Caki2 (cell line): ENCODE measurements around the gene INHBE. TPM values are rescaled to one million over a fixed set of nuclear protein-coding genes. Genes with fewer than 3 reads are reported as not detected.
"Not testable (repeated sequence)": the region's sequence is repeated elsewhere in the genome, so short reads cannot be mapped to it uniquely, and the experiment has no call there.

Experiments
- DNase-seq: peaks from one replicate; pipeline ENCODE4 v3.0.0-alpha.2; 2015; ENCODE audit warnings: low read depth
- in situ Hi-C: cut with HindIII; loops from 2 replicates; pipeline ENCODE4 v1.10.0; 2016; ENCODE audit warnings: low sequenced_read_pairs, low pct_unique_long_range_greater_than_20kb, mixed read lengths
- total RNA-seq: library from RNA; depleted of rRNA; stranded (reverse); fragments of >200 nt; shearing (Covaris generic); gene quantifications from 2 replicates; pipeline ENCODE4 v1.2.3, GENCODE V29; 2014; ENCODE audit warnings: low replicate concordance

The INHBE gene
- total RNA-seq, 1 experiment from 2014 or later = not detected

- no peak for DNase-seq
- in situ Hi-C loops = no loop called here
These were observed 19.8 kb upstream of the INHBE start for GRCh38 chr12:57435293-57435692.

- no peak for DNase-seq
- in situ Hi-C loops = no loop called here
These were observed 16.7 kb upstream of the INHBE start for GRCh38 chr12:57438400-57438799.

GRCh38 chr12:57439762-57440266 is 15.3 kb upstream of the INHBE start:
- no peak for DNase-seq
- in situ Hi-C loops = no loop called here

- in situ Hi-C loops, DNase-seq: not testable (repeated sequence)
These were observed 13.7 kb upstream of the INHBE start for GRCh38 chr12:57441393-57441792.

- in situ Hi-C loops = no loop called here
- no peak for DNase-seq
These were observed 13.2 kb upstream of the INHBE start for GRCh38 chr12:57441846-57442427.

- in situ Hi-C loops, DNase-seq: not testable (repeated sequence)
These were observed 10.8 kb upstream of the INHBE start for GRCh38 chr12:57444337-57444736.

GRCh38 chr12:57444744-57445143 is 10.4 kb upstream of the INHBE start:
- DNase-seq = no peak
- in situ Hi-C loops = no loop called here

- in situ Hi-C loops = no loop called here
These were observed 8.7 kb upstream of the INHBE start for GRCh38 chr12:57446292-57446960.

GRCh38 chr12:57448669-57449068 is 6.4 kb upstream of the INHBE start:
- no peak for DNase-seq
- in situ Hi-C loops = no loop called here

More at GRCh38 chr12:57446292-57446960, 8.7 kb upstream of the INHBE start:
- no peak for DNase-seq

- no peak for DNase-seq
- in situ Hi-C loops = no loop called here
These were observed 5.7 kb upstream of the INHBE start for GRCh38 chr12:57449375-57449774.

- no peak for DNase-seq
- in situ Hi-C loops = no loop called here
These were observed 5.0 kb upstream of the INHBE start for GRCh38 chr12:57450057-57450456.

GRCh38 chr12:57451233-57451778 is 3.8 kb upstream of the INHBE start:
- no peak for DNase-seq
- in situ Hi-C loops = no loop called here

GRCh38 chr12:57452181-57452936 is 2.7 kb upstream of the INHBE start:
- in situ Hi-C loops = no loop called here
- no peak for DNase-seq

GRCh38 chr12:57452937-57453509 is 2.1 kb upstream of the INHBE start:
- DNase-seq = peak; percentile 52
- in situ Hi-C loops = no loop called here

GRCh38 chr12:57454213-57454565 is 918 bp upstream of the INHBE start:
- DNase-seq = no peak
- in situ Hi-C loops = no loop called here

- no peak for DNase-seq
- in situ Hi-C loops = no loop called here
These were observed 452 bp downstream of the INHBE start for GRCh38 chr12:57455374-57456144.

- peak; percentile 51 for DNase-seq
- in situ Hi-C loops = no loop called here
These were observed 1.1 kb downstream of the INHBE start for GRCh38 chr12:57456145-57456700.
